Measurements from ENCODE around the gene SLIT3. TPM values are rescaled to one million over a fixed set of nuclear protein-coding genes. Genes with fewer than 3 reads are reported as not detected.

The SLIT3 gene
- total and polyA plus RNA-seq, 9 of the 15 experiments (the other 6 are each of a cell fraction or from before 2014, with no cell fraction given), result 0.01 to 0.04 TPM; not detected in 7

DNA sequence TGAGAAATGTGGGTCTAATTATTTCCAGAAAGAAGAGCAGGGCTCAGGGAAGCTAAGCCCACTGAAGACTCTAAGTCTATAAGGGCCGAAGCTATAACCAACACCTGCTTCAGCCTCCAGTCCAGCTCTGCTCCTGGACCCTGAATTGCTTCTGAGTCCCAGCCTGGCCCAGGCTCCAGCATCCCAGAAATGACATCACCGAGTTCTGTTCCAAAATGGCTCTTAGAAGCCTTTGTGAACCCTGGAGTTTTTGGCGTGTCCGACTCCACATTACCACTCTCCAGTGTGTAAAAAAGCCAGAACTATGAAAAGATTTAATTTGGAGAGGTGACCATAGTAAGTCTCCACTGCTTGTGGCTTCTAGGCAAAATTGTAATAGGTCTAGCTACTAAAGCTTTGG, 289.9 kb downstream of the SLIT3 start:
- H3K4me2 ChIP-seq (ENCODE audit: insufficient read depth, low read length), result no peak overlapping the region
- H4K20me1 ChIP-seq (replicated peaks; ENCODE audit: control insufficient read depth, insufficient read depth, low read length), result no peaks in the 10 kb centered on the region
- POLR2A ChIA-PET, result no interaction called here
- in situ Hi-C loops (cut with MboI) (no loop called here), intact Hi-C loops (cut with micrococcal nuclease) (no loop called here)
- no peaks in the 10 kb centered on the region for H3K4me1 ChIP-seq (replicated peaks in 1 of 2; ENCODE audit: control insufficient read depth in 2 of 2, insufficient read depth in 2 of 2, low read length in 2 of 2)
- TF ChIP-seq KLF1 (tag; IDR thresholded peaks at IDR 0.05), result no peak
- TF ChIP-seq ZNF445 (CRISPR knock-in tag; IDR thresholded peaks at IDR 0.05; ENCODE audit: low read depth), result no peak
- TF ChIP-seq ZNF3 (CRISPR knock-in tag; IDR thresholded peaks at IDR 0.05), result no peak
- no peak for TF ChIP-seq HDGF (IDR thresholded peaks at IDR 0.05)
- no peak for TF ChIP-seq SIRT6 (IDR thresholded peaks at IDR 0.05; ENCODE audit: low read depth, low read length)
- WGBS (ENCODE audit: insufficient coverage, low coverage, missing lambda C conversion rate), result 0% methylated on average over 4 of the region's 4 CpGs
- H3K9me1 ChIP-seq (ENCODE audit: control insufficient read depth, insufficient read depth, low read length), result no peaks in the 10 kb centered on the region
- no peaks in the 10 kb centered on the region for H3K79me2 ChIP-seq (ENCODE audit: control insufficient read depth, insufficient read depth, low read length)
- H3K4me3 ChIP-seq, result no peak overlapping the region
- H3K36me3 ChIP-seq (ENCODE audit: control insufficient read depth, insufficient read depth, low read length), result no peaks in the 10 kb centered on the region
- no peak overlapping the region for H2AFZ ChIP-seq (ENCODE audit: low read depth, low read length)
- no peak overlapping the region for H3K9ac ChIP-seq (ENCODE audit: insufficient read depth in 1 of 2, low read depth in 2 of 2, low read length in 2 of 2)
- H3K9me3 ChIP-seq (replicated peaks; ENCODE audit: control insufficient read depth, insufficient read depth, low read depth, low read length), result no peaks in the 10 kb centered on the region
- no peak for ATAC-seq
- no peak for DNase-seq (ENCODE audit: extremely low read depth in 1 of 4, low spot score in 3 of 4)
- no TSS peak for BruUV-seq (replicated peaks)
- CTCF ChIA-PET (ENCODE audit: low intra/inter-chr PET ratio), result no interaction called here
- FAIRE-seq, result no peak
- H3K27ac ChIP-seq (ENCODE audit: extremely low read depth, low read depth, low read length), result no peak overlapping the region
- peaks cover 0 to 6% of the 10 kb centered on the region in 2 experiments; a peak in 1 of 5 replicates for H3K27me3 ChIP-seq (ENCODE audit: control insufficient read depth in 2 of 2, insufficient read depth in 2 of 2, low read length in 2 of 2)

DNA sequence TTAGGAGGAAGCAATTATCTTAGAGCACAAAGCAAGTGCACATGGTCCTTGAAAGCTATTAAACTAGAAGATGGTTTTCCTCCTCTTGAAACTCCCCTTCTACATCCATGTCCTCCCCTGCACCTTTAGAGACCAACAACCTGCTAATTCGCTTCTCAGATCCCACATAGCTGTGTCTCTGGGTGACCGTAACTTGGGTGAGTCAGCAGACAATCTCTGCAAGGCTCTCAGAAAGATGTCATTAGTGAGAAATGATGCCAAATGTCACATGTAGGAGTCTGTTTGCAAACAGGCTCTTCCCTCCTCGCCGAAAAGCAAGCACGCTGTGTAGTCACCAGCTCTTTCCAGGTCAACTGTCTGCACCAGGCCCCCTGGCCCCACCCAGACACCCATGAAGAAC, 291.8 kb downstream of the SLIT3 start:
- peaks cover 0 to 12% of the 10 kb centered on the region in 2 experiments; a peak in 2 of 5 replicates for H3K27me3 ChIP-seq (ENCODE audit: control insufficient read depth in 2 of 2, insufficient read depth in 2 of 2, low read length in 2 of 2)
- no peaks in the 10 kb centered on the region for H3K36me3 ChIP-seq (ENCODE audit: control insufficient read depth, insufficient read depth, low read length)
- H3K9me1 ChIP-seq (ENCODE audit: control insufficient read depth, insufficient read depth, low read length), result no peaks in the 10 kb centered on the region
- no peak overlapping the region for H3K27ac ChIP-seq (ENCODE audit: extremely low read depth, low read depth, low read length)
- ChIA-PET CTCF (ENCODE audit: low intra/inter-chr PET ratio) (no interaction called here), POLR2A (interaction anchor here (1.0 kb wide), 1 partner anchor 9 kb away, joined by 3 read pairs; no protein-coding TSS in a partner anchor)
- H3K4me2 ChIP-seq (ENCODE audit: insufficient read depth, low read length), result no peak overlapping the region
- no peak overlapping the region for H3K9ac ChIP-seq (ENCODE audit: insufficient read depth in 1 of 2, low read depth in 2 of 2, low read length in 2 of 2)
- no peak overlapping the region for H2AFZ ChIP-seq (ENCODE audit: low read depth, low read length)
- intact Hi-C loops (cut with micrococcal nuclease), result no loop called here
- DNase-seq (ENCODE audit: extremely low read depth in 1 of 4, low spot score in 3 of 4) (no peak), FAIRE-seq (no peak), ATAC-seq (no peak)
- H3K4me1 ChIP-seq (replicated peaks in 1 of 2; ENCODE audit: control insufficient read depth in 2 of 2, insufficient read depth in 2 of 2, low read length in 2 of 2), result no peaks in the 10 kb centered on the region
- no peak overlapping the region for H3K4me3 ChIP-seq
- BruUV-seq (replicated peaks), result no TSS peak
- no peaks in the 10 kb centered on the region for H3K79me2 ChIP-seq (ENCODE audit: control insufficient read depth, insufficient read depth, low read length)
- in situ Hi-C loops (cut with MboI), result no loop called here
- no peaks in the 10 kb centered on the region for H3K9me3 ChIP-seq (replicated peaks; ENCODE audit: control insufficient read depth, insufficient read depth, low read depth, low read length)
- 3% methylated on average over 5 of the region's 5 CpGs for WGBS (ENCODE audit: insufficient coverage, low coverage, missing lambda C conversion rate)
- H4K20me1 ChIP-seq (replicated peaks; ENCODE audit: control insufficient read depth, insufficient read depth, low read length), result no peaks in the 10 kb centered on the region
- TF ChIP-seq POLR2G (IDR thresholded peaks at IDR 0.05; ENCODE audit: low read depth, low read length), result no peak
- no peak for TF ChIP-seq NFIX (CRISPR knock-in tag; IDR thresholded peaks at IDR 0.05; ENCODE audit: low read depth)
- TF ChIP-seq ZNF561 (CRISPR knock-in tag; conservative IDR thresholded peaks at IDR 0.05), result no peak
- no peak for TF ChIP-seq CBX1 (IDR thresholded peaks at IDR 0.05; ENCODE audit: low read depth)
- TF ChIP-seq, protein P1, sequence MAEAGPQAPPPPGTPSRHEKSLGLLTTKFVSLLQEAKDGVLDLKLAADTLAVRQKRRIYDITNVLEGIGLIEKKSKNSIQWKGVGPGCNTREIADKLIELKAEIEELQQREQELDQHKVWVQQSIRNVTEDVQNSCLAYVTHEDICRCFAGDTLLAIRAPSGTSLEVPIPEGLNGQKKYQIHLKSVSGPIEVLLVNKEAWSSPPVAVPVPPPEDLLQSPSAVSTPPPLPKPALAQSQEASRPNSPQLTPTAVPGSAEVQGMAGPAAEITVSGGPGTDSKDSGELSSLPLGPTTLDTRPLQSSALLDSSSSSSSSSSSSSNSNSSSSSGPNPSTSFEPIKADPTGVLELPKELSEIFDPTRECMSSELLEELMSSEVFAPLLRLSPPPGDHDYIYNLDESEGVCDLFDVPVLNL (CRISPR knock-in tag; IDR thresholded peaks at IDR 0.05; ENCODE audit: low read depth), result no peak
- TF ChIP-seq PCBP2 (IDR thresholded peaks at IDR 0.05; ENCODE audit: low read depth, low read length, poor library complexity, severe bottlenecking), result no peak
- TF ChIP-seq MEF2A (IDR thresholded peaks at IDR 0.05; ENCODE audit: control insufficient read depth, low read depth, low read length), result no peak
- no peak for TF ChIP-seq PML (IDR thresholded peaks at IDR 0.05; ENCODE audit: low read length)
- TF ChIP-seq PHB2 (IDR thresholded peaks at IDR 0.05; ENCODE audit: low read depth), result no peak
- TF ChIP-seq MAZ (CRISPR knock-in tag; conservative IDR thresholded peaks at IDR 0.05 in 1 of 2, IDR thresholded peaks at IDR 0.05 in 1 of 2), result no peak
- no peak for TF ChIP-seq PYGO2 (tag; IDR thresholded peaks at IDR 0.05)
- TF ChIP-seq BACH1 (tag; IDR thresholded peaks at IDR 0.05), result no peak
- TF ChIP-seq KLF10 (CRISPR knock-in tag; IDR thresholded peaks at IDR 0.05), result no peak
- TF ChIP-seq RUNX1 (IDR thresholded peaks at IDR 0.05; ENCODE audit: low read depth), result no peak
